Activated B cell treated with CpG ODN at 0.5 μM for 24 hours (primary cell): ENCODE measurements around the gene MYO1E. TPM values are rescaled to one million over a fixed set of nuclear protein-coding genes. Genes with fewer than 3 reads are reported as not detected.

Experiments used
- ATAC-seq: fragments of 200-7000 bp; cut with Tn5 transposase; one replicate; pipeline ENCODE4 v1.10.0; 2021; ENCODE audit warnings: low read depth, mild to moderate bottlenecking, moderate library complexity
- CTCF ChIA-PET: fragments of 350-600 bp; sonication (Branson Sonifier 250); formaldehyde crosslinking; loops from one replicate; lab custom pipeline; 2021; ENCODE audit warnings: antibody characterized with exemption; lab: Charles Lee
- POLR2A ChIA-PET: fragments of 350-600 bp; sonication (Branson Sonifier 250); formaldehyde crosslinking; loops from one replicate; lab custom pipeline; 2021; ENCODE audit warnings: antibody characterized with exemption; lab: Charles Lee
- DNase-seq: peaks from one replicate; pipeline ENCODE4 v3.0.0; 2022
- H3K27ac Mint-ChIP-seq: one replicate; pipeline ENCODE4 v1.8.0; 2020; ENCODE audit warnings: mixed read lengths
- H3K27me3 Mint-ChIP-seq: one replicate; pipeline ENCODE4 v1.8.0; 2021; ENCODE audit warnings: mixed read lengths
- H3K36me3 Mint-ChIP-seq: one replicate; pipeline ENCODE4 v1.8.0; 2021; ENCODE audit warnings: low read depth, mixed read lengths
- H3K4me1 Mint-ChIP-seq: one replicate; pipeline ENCODE4 v1.8.0; 2021; ENCODE audit warnings: mixed read lengths
- H3K4me3 Mint-ChIP-seq: one replicate; pipeline ENCODE4 v1.8.0; 2020; ENCODE audit warnings: mild to moderate bottlenecking, mixed read lengths
- H3K9me3 Mint-ChIP-seq: one replicate; pipeline ENCODE4 v1.8.0; 2020; ENCODE audit warnings: mixed read lengths
- CTCF ChIP-seq: fragments of 200-600 bp; IDR thresholded peaks from one replicate; pipeline ENCODE4 v1.8.0; 2022; ENCODE audit warnings: antibody characterized with exemption, mild to moderate bottlenecking
- intact Hi-C: fragments of 100-400 bp; cut with micrococcal nuclease; formaldehyde crosslinking; loops from one replicate; pipeline ENCODE4 v1.15.1; 2024
- total RNA-seq: library from RNA; stranded (reverse); gene quantifications from 2 replicates; pipeline ENCODE4 v1.2.3, GENCODE V29; 2022

Gene MYO1E
- total RNA-seq, 1 donor from 2014 or later: 186 TPM

- H3K4me3 Mint-ChIP-seq: peak overlapping the region; percentile 65
- H3K27ac Mint-ChIP-seq: peak overlapping the region; percentile 88
- intact Hi-C loops: loop anchor here (5.0 kb wide), 1 partner anchor 59 kb away; no protein-coding TSS in a partner anchor
- peaks cover 45% of the 10 kb centered on the region for H3K4me1 Mint-ChIP-seq
- DNase-seq (no peak), ATAC-seq (no peak)
- no peaks in the 10 kb centered on the region for H3K9me3 Mint-ChIP-seq
- no peaks in the 10 kb centered on the region for H3K27me3 Mint-ChIP-seq
- H3K36me3 Mint-ChIP-seq: peaks cover 39% of the 10 kb centered on the region
- POLR2A ChIA-PET: interaction anchor here (0.7 to 2.3 kb wide), 4 partner anchors 60 to 293 kb away, joined by 3 to 12 read pairs (median 5); no protein-coding TSS in a partner anchor
- no peak for TF ChIP-seq CTCF
- CTCF ChIA-PET: interaction anchor here (2.7 kb wide), 1 partner anchor 10 kb away, joined by 14 read pairs; no protein-coding TSS in a partner anchor
These were observed 136.3 kb downstream of the MYO1E start for GRCh38 chr15:59236394-59236793.

GRCh38 chr15:59232476-59232875, 140.2 kb downstream of the MYO1E start:
- ATAC-seq (no peak), DNase-seq (no peak)
- Mint-ChIP-seq H3K4me3 (no peak overlapping the region), H3K9me3 (no peaks in the 10 kb centered on the region), H3K36me3 (peaks cover 47% of the 10 kb centered on the region), H3K4me1 (peaks cover 28% of the 10 kb centered on the region), H3K27me3 (no peaks in the 10 kb centered on the region), H3K27ac (peak overlapping the region; percentile 30)
- TF ChIP-seq CTCF: no peak
- intact Hi-C loops: no loop called here
- ChIA-PET CTCF (interaction anchor here (0.8 kb wide), 1 partner anchor 10 kb away, joined by 3 read pairs; no protein-coding TSS in a partner anchor), POLR2A (no interaction called here)

GRCh38 chr15:59230531-59231055, 142.1 kb downstream of the MYO1E start:
- no peak overlapping the region for H3K4me3 Mint-ChIP-seq
- H3K4me1 Mint-ChIP-seq: peaks cover 13% of the 10 kb centered on the region
- DNase-seq: no peak
- CTCF ChIA-PET: no interaction called here
- peaks cover 51% of the 10 kb centered on the region for H3K36me3 Mint-ChIP-seq
- POLR2A ChIA-PET: no interaction called here
- H3K27me3 Mint-ChIP-seq: no peaks in the 10 kb centered on the region
- ATAC-seq: no peak
- H3K27ac Mint-ChIP-seq: no peak overlapping the region
- intact Hi-C loops: no loop called here
- TF ChIP-seq CTCF: no peak
- H3K9me3 Mint-ChIP-seq: no peaks in the 10 kb centered on the region

- ATAC-seq: no peak
- DNase-seq: no peak
- Mint-ChIP-seq H3K9me3 (no peaks in the 10 kb centered on the region), H3K4me3 (no peak overlapping the region), H3K4me1 (peaks cover 8% of the 10 kb centered on the region), H3K27me3 (no peaks in the 10 kb centered on the region), H3K27ac (no peak overlapping the region), H3K36me3 (peaks cover 57% of the 10 kb centered on the region)
- intact Hi-C loops: no loop called here
- ChIA-PET CTCF (no interaction called here), POLR2A (no interaction called here)
- TF ChIP-seq CTCF: no peak
These were observed 143.2 kb downstream of the MYO1E start for GRCh38 chr15:59229453-59229852.

- intact Hi-C loops: no loop called here
- Mint-ChIP-seq H3K27me3 (no peaks in the 10 kb centered on the region), H3K36me3 (peaks cover 57% of the 10 kb centered on the region), H3K4me3 (no peak overlapping the region), H3K4me1 (peaks cover 8% of the 10 kb centered on the region), H3K27ac (no peak overlapping the region), H3K9me3 (no peaks in the 10 kb centered on the region)
- ChIA-PET POLR2A (no interaction called here), CTCF (no interaction called here)
- no peak for ATAC-seq
- TF ChIP-seq CTCF: no peak
- DNase-seq: no peak
These were observed 143.7 kb downstream of the MYO1E start for GRCh38 chr15:59229015-59229414.
